Endothelial cell of umbilical vein (primary cell): ENCODE results near the gene NFATC1. TPM values are rescaled to one million over a fixed set of nuclear protein-coding genes. Genes with fewer than 3 reads are reported as not detected.

ENCODE experiments used
- BruUV-seq: library from RNA; stranded (reverse); fragments of 400-500 nt; replicated peaks from 2 replicates; lab custom pipeline; 2021; lab: Mats Ljungman, UMichigan
- CTCF ChIA-PET: fragments of 300-600, 350-600 bp; sonication (Branson Sonifier 250); formaldehyde crosslinking; loops from one replicate; lab custom pipeline; 2021; ENCODE audit warnings: antibody characterized with exemption, inconsistent platforms; lab: Charles Lee
- POLR2A ChIA-PET: fragments of 300-600, 350-600 bp; sonication (Branson Sonifier 250); formaldehyde crosslinking; loops from one replicate; lab custom pipeline; 2021; ENCODE audit warnings: antibody characterized with exemption, inconsistent platforms; lab: Charles Lee
- DNase-seq: peaks from one replicate; pipeline ENCODE4 v3.0.0-alpha.2; 2011; ENCODE audit warnings: low read depth, low spot score
- FAIRE-seq: peaks from 2 replicates; lab custom pipeline; 2011; peaks lifted over from hg19 to GRCh38; lab: Jason Lieb, UNC
- H2AFZ ChIP-seq: 2 replicates; pipeline ENCODE4 v1.6.0; 2012; ENCODE audit warnings: low read depth, low read length, control low read depth, inconsistent platforms
- H3K27ac ChIP-seq: 2 replicates; pipeline ENCODE4 v1.5.1; 2011; ENCODE audit warnings: low read depth, mild to moderate bottlenecking, control low read depth, low read length, moderate library complexity; ENCODE audit not compliant: insufficient read depth
- H3K27me3 ChIP-seq, 2 experiments: 2 replicates each; pipeline versions ENCODE4 v1.6.0 to v1.6.1; 2011; ENCODE audit warnings: low read length in 2 of 2, mixed read lengths in 1 of 2; ENCODE audit not compliant: control insufficient read depth in 2 of 2, insufficient read depth in 2 of 2
- H3K36me3 ChIP-seq, 2 experiments: 2 replicates in 1 of 2; 3 replicates in 1 of 2; pipeline ENCODE4 v1.5.1; 2011; ENCODE audit warnings: low read length in 2 of 2, mild to moderate bottlenecking in 1 of 2, moderate library complexity in 1 of 2; ENCODE audit not compliant: control insufficient read depth in 2 of 2, insufficient read depth in 2 of 2; ENCODE audit errors: extremely low read depth in 1 of 2
- H3K4me1 ChIP-seq: 3 replicates; pipeline ENCODE4 v1.5.1; 2011; ENCODE audit warnings: mild to moderate bottlenecking, low read length; ENCODE audit not compliant: control insufficient read depth, insufficient read depth; ENCODE audit errors: extremely low read depth
- H3K4me2 ChIP-seq: 2 replicates; pipeline ENCODE4 v1.6.1; 2011; ENCODE audit warnings: low read length, control low read depth, mixed read lengths; ENCODE audit not compliant: insufficient read depth
- H3K4me3 ChIP-seq, 3 experiments: fragments of 200-600 bp in 1 of 3; sonication (generic), shearing (Covaris generic) in 1 of 3; replicated peaks in 1 of 3; 2 replicates each; pipeline ENCODE4 v1.5.1; 2011 to 2016; ENCODE audit warnings: control low read depth in 3 of 3, low read length in 3 of 3, mild to moderate bottlenecking in 2 of 3, inconsistent platforms in 1 of 3, low read depth in 1 of 3, moderate library complexity in 1 of 3; ENCODE audit not compliant: insufficient read depth in 1 of 3
- H3K79me2 ChIP-seq: 2 replicates; pipeline ENCODE4 v1.6.0; 2012; ENCODE audit warnings: low read length, inconsistent platforms; ENCODE audit not compliant: control insufficient read depth, insufficient read depth
- H3K9ac ChIP-seq: replicated peaks from 2 replicates; pipeline ENCODE3; 2011; ENCODE audit warnings: low read length, control low read depth; ENCODE audit not compliant: insufficient read depth; ENCODE audit errors: extremely low read depth
- H3K9me1 ChIP-seq: replicated peaks from 3 replicates; pipeline ENCODE4 v1.6.0; 2011; ENCODE audit warnings: mild to moderate bottlenecking, low read length; ENCODE audit not compliant: control insufficient read depth, insufficient read depth; ENCODE audit errors: extremely low read depth
- H3K9me3 ChIP-seq: replicated peaks from 2 replicates; pipeline ENCODE4 v1.5.1; 2012; ENCODE audit warnings: low read length, inconsistent platforms; ENCODE audit not compliant: control insufficient read depth, insufficient read depth
- H4K20me1 ChIP-seq: replicated peaks from 2 replicates; pipeline ENCODE3; 2011; ENCODE audit warnings: mild to moderate bottlenecking, low read length; ENCODE audit not compliant: control insufficient read depth, insufficient read depth; ENCODE audit errors: extremely low read depth
- CTCF ChIP-seq, 2 donors: IDR thresholded peaks; 1 replicate in 1 of 2; 2 replicates in 1 of 2; pipeline ENCODE4 v1.5.1; 2011; ENCODE audit warnings: low read length in 2 of 2, mild to moderate bottlenecking in 2 of 2, moderate library complexity in 2 of 2, control low read depth in 1 of 2, inconsistent platforms in 1 of 2, low read depth in 1 of 2; ENCODE audit not compliant: insufficient read depth in 1 of 2; ENCODE audit errors: extremely low read depth in 1 of 2
- EZH2 ChIP-seq: IDR thresholded peaks from 2 replicates; pipeline ENCODE4 v1.6.1; 2012; ENCODE audit warnings: borderline replicate concordance, low read depth, mild to moderate bottlenecking, moderate library complexity, low read length, inconsistent platforms; ENCODE audit not compliant: severe bottlenecking
- FOS ChIP-seq: IDR thresholded peaks from 2 replicates; pipeline ENCODE4 v1.6.1; 2011; ENCODE audit warnings: mild to moderate bottlenecking, low read length, moderate library complexity, borderline replicate concordance; ENCODE audit not compliant: insufficient read depth
- GATA2 ChIP-seq: IDR thresholded peaks from 2 replicates; pipeline ENCODE4 v1.7.0; 2011; ENCODE audit warnings: low read depth, mild to moderate bottlenecking, moderate library complexity, mixed read lengths, low read length; ENCODE audit not compliant: insufficient read length, insufficient read depth
- JUN ChIP-seq: IDR thresholded peaks from 2 replicates; pipeline ENCODE4 v1.6.1; 2011; ENCODE audit warnings: borderline replicate concordance, low read depth; ENCODE audit not compliant: insufficient read length, insufficient read depth
- MAX ChIP-seq: IDR thresholded peaks from 2 replicates; pipeline ENCODE4 v1.6.1; 2011; ENCODE audit not compliant: insufficient read depth, insufficient read length
- MYC ChIP-seq: IDR thresholded peaks from one replicate; pipeline ENCODE4 v1.6.1; 2011; ENCODE audit warnings: mild to moderate bottlenecking, low read depth, low read length
- POLR2A ChIP-seq: IDR thresholded peaks from 2 replicates; pipeline ENCODE4 v1.6.1; 2012; ENCODE audit warnings: low read depth, mild to moderate bottlenecking, control low read depth, low read length
- POLR2AphosphoS5 ChIP-seq: IDR thresholded peaks from 2 replicates; pipeline ENCODE4 v1.6.1; 2012; ENCODE audit warnings: low read depth, mild to moderate bottlenecking, control low read depth, low read length, moderate library complexity; ENCODE audit not compliant: insufficient read depth
- dilution Hi-C: fragments of 300-500 bp; cut with MboI; formaldehyde crosslinking; loops from one replicate; pipeline ENCODE4 v1.15.0; 2019; ENCODE audit warnings: low sequenced_read_pairs; ENCODE audit not compliant: extremely low pct_ligation_motif_present
- intact Hi-C: fragments of 100-400 bp; cut with micrococcal nuclease; formaldehyde crosslinking; loops from one replicate; pipeline ENCODE4 v1.10.0; 2022
- polyA plus RNA-seq, 4 experiments: library from polyadenylated mRNA; depleted of rRNA in 3 of 4; stranded (reverse) in 3 of 4; unstranded in 1 of 4; fragments of >200 nt; gene quantifications; 2 replicates each; pipeline versions ENCODE4 v1.2.1 to v1.2.3, GENCODE V29; 2011 to 2012; ENCODE audit warnings: missing spikeins in 1 of 4
- total RNA-seq: library from RNA; stranded (reverse); gene quantifications from 2 replicates; pipeline ENCODE4 v1.2.3, GENCODE V29; 2021

Gene NFATC1
- total and polyA plus RNA-seq, 2 donors (not counting 3 experiments of a cell fraction or from before 2014, with no cell fraction given) = 11.1 to 30.0 TPM

GRCh38 chr18:79490626-79491041 lies 94.9 kb downstream of the NFATC1 start:
- POLR2A ChIA-PET = no interaction called here

More at GRCh38 chr18:79490626-79491041, 94.9 kb downstream of the NFATC1 start:
- peaks cover 2 to 9% of the 10 kb centered on the region in 2 experiments for H3K36me3 ChIP-seq
- FAIRE-seq (no peak), DNase-seq (no peak)
- no peak overlapping the region for H3K9ac ChIP-seq
- CTCF ChIA-PET = no interaction called here
- H2AFZ ChIP-seq = no peak overlapping the region
- no peaks in the 10 kb centered on the region for H3K9me1 ChIP-seq
- no peaks in the 10 kb centered on the region for H3K27me3 ChIP-seq
- BruUV-seq = no TSS peak
- no peaks in the 10 kb centered on the region for H3K9me3 ChIP-seq
- H3K4me2 ChIP-seq = no peak overlapping the region
- intact Hi-C loops (no loop called here), dilution Hi-C loops (no loop called here)
- peaks cover 7% of the 10 kb centered on the region for H3K4me1 ChIP-seq
- H3K4me3 ChIP-seq = no peak overlapping the region
- H3K27ac ChIP-seq = no peak overlapping the region
- TF ChIP-seq MYC = no peak
- TF ChIP-seq POLR2AphosphoS5 = no peak
- no peak for TF ChIP-seq JUN
- TF ChIP-seq GATA2 = no peak
- no peak for TF ChIP-seq MAX
- TF ChIP-seq POLR2A = no peak
- TF ChIP-seq CTCF (IDR thresholded peaks at IDR 0.05; ENCODE audit: extremely low read depth in 1 of 2, insufficient read depth in 1 of 2, low read depth in 1 of 2, low read length in 2 of 2) = no peak
- TF ChIP-seq FOS = no peak
- no peak for TF ChIP-seq EZH2
- no peaks in the 10 kb centered on the region for H3K79me2 ChIP-seq
- H4K20me1 ChIP-seq = no peaks in the 10 kb centered on the region
